ENCODE results near the gene RDM1. TPM values are rescaled to one million over a fixed set of nuclear protein-coding genes. Genes with fewer than 3 reads are reported as not detected.

The RDM1 gene
- total RNA-seq, 2 donors from 2014 or later = not detected

- no peak overlapping the region for H3K4me3 Mint-ChIP-seq
- no peaks in the 10 kb centered on the region for H3K27me3 Mint-ChIP-seq
- ATAC-seq (no peak), DNase-seq (no peak)
- H3K9me3 ChIP-seq (ENCODE audit: control insufficient read depth, low read length, poor library complexity, severe bottlenecking) = no peaks in the 10 kb centered on the region
- no peaks in the 10 kb centered on the region for H3K36me3 Mint-ChIP-seq (ENCODE audit: low read depth)
- peaks cover 12% of the 10 kb centered on the region for H3K4me1 Mint-ChIP-seq
- H3K27ac Mint-ChIP-seq = peak overlapping the region; percentile 39
Measured at GRCh38 chr17:35889818-35890773, 40.5 kb downstream of the RDM1 start.

GRCh38 chr17:35889241-35889640 lies 41.3 kb downstream of the RDM1 start:
- H3K4me1 Mint-ChIP-seq = peaks cover 12% of the 10 kb centered on the region
- no peak for ATAC-seq
- H3K27ac Mint-ChIP-seq = no peak overlapping the region
- H3K27me3 Mint-ChIP-seq = no peaks in the 10 kb centered on the region
- H3K9me3 ChIP-seq (ENCODE audit: control insufficient read depth, low read length, poor library complexity, severe bottlenecking) = no peaks in the 10 kb centered on the region
- no peaks in the 10 kb centered on the region for H3K36me3 Mint-ChIP-seq (ENCODE audit: low read depth)
- no peak for DNase-seq
- H3K4me3 Mint-ChIP-seq = no peak overlapping the region

GRCh38 chr17:35879773-35880654 lies 50.6 kb downstream of the RDM1 start, which contains the start of gene CCL5:
Gene CCL5 (minus strand): TSS chr17:35880360.
- peaks cover 5% of the 10 kb centered on the region for H3K27me3 Mint-ChIP-seq
- H3K4me3 Mint-ChIP-seq = peak within 1 kb of the TSS; percentile 81
- H3K36me3 Mint-ChIP-seq (ENCODE audit: low read depth) = no peaks in the 10 kb centered on the region
- DNase-seq (no peak), ATAC-seq (peak; percentile 64)
- peaks cover 17% of the 10 kb centered on the region for H3K4me1 Mint-ChIP-seq
- H3K27ac Mint-ChIP-seq = peak within 1 kb of the TSS; percentile 32
- no peaks in the 10 kb centered on the region for H3K9me3 ChIP-seq (ENCODE audit: control insufficient read depth, low read length, poor library complexity, severe bottlenecking)

- no peaks in the 10 kb centered on the region for H3K9me3 ChIP-seq (ENCODE audit: control insufficient read depth, low read length, poor library complexity, severe bottlenecking)
- Mint-ChIP-seq H3K27ac (peak overlapping the region; percentile 85), H3K4me3 (no peak overlapping the region), H3K27me3 (peaks cover 5% of the 10 kb centered on the region), H3K4me1 (peaks cover 17% of the 10 kb centered on the region), H3K36me3 (ENCODE audit: low read depth) (no peaks in the 10 kb centered on the region)
- DNase-seq = no peak
- ATAC-seq = no peak
Measured at GRCh38 chr17:35878361-35878760, 52.2 kb downstream of the RDM1 start.

- Mint-ChIP-seq H3K27me3 (peaks cover 5% of the 10 kb centered on the region), H3K4me3 (peak overlapping the region; percentile 43), H3K36me3 (ENCODE audit: low read depth) (no peaks in the 10 kb centered on the region), H3K27ac (peak overlapping the region; percentile 85), H3K4me1 (peaks cover 17% of the 10 kb centered on the region)
- no peaks in the 10 kb centered on the region for H3K9me3 ChIP-seq (ENCODE audit: control insufficient read depth, low read length, poor library complexity, severe bottlenecking)
- DNase-seq (no peak), ATAC-seq (no peak)
Measured at GRCh38 chr17:35877345-35878029, 53.1 kb downstream of the RDM1 start.

GRCh38 chr17:35876534-35876933 lies 54.0 kb downstream of the RDM1 start:
- Mint-ChIP-seq H3K27me3 (peaks cover 5% of the 10 kb centered on the region), H3K27ac (peak overlapping the region; percentile 17), H3K4me3 (peak overlapping the region; percentile 56), H3K36me3 (ENCODE audit: low read depth) (no peaks in the 10 kb centered on the region), H3K4me1 (peaks cover 20% of the 10 kb centered on the region)
- no peaks in the 10 kb centered on the region for H3K9me3 ChIP-seq (ENCODE audit: control insufficient read depth, low read length, poor library complexity, severe bottlenecking)
- ATAC-seq (no peak), DNase-seq (no peak)

- Mint-ChIP-seq H3K4me1 (peaks cover 20% of the 10 kb centered on the region), H3K27ac (peak overlapping the region; percentile 17), H3K36me3 (ENCODE audit: low read depth) (no peaks in the 10 kb centered on the region), H3K4me3 (no peak overlapping the region), H3K27me3 (peaks cover 5% of the 10 kb centered on the region)
- no peaks in the 10 kb centered on the region for H3K9me3 ChIP-seq (ENCODE audit: control insufficient read depth, low read length, poor library complexity, severe bottlenecking)
- DNase-seq (no peak), ATAC-seq (no peak)
Measured at GRCh38 chr17:35875800-35876139, 54.8 kb downstream of the RDM1 start.

- Mint-ChIP-seq H3K27ac (peak overlapping the region; percentile 17), H3K4me1 (peaks cover 15% of the 10 kb centered on the region), H3K36me3 (ENCODE audit: low read depth) (no peaks in the 10 kb centered on the region), H3K27me3 (peaks cover 5% of the 10 kb centered on the region), H3K4me3 (no peak overlapping the region)
- DNase-seq (no peak), ATAC-seq (no peak)
- no peaks in the 10 kb centered on the region for H3K9me3 ChIP-seq (ENCODE audit: control insufficient read depth, low read length, poor library complexity, severe bottlenecking)
Measured at GRCh38 chr17:35875072-35875799, 55.3 kb downstream of the RDM1 start.

- H3K9me3 ChIP-seq (ENCODE audit: control insufficient read depth, low read length, poor library complexity, severe bottlenecking) = no peaks in the 10 kb centered on the region
- no peaks in the 10 kb centered on the region for H3K36me3 Mint-ChIP-seq (ENCODE audit: low read depth)
- no peak overlapping the region for H3K4me3 Mint-ChIP-seq
- peaks cover 15% of the 10 kb centered on the region for H3K4me1 Mint-ChIP-seq
- DNase-seq (no peak), ATAC-seq (no peak)
- no peak overlapping the region for H3K27ac Mint-ChIP-seq
- peaks cover 5% of the 10 kb centered on the region for H3K27me3 Mint-ChIP-seq
Measured at GRCh38 chr17:35872196-35872980, 58.2 kb downstream of the RDM1 start.

GRCh38 chr17:35870906-35871819 lies 59.4 kb downstream of the RDM1 start:
- no peaks in the 10 kb centered on the region for H3K36me3 Mint-ChIP-seq (ENCODE audit: low read depth)
- ATAC-seq (peak; percentile 69), DNase-seq (no peak)
- no peak overlapping the region for H3K4me3 Mint-ChIP-seq
- peaks cover 11% of the 10 kb centered on the region for H3K4me1 Mint-ChIP-seq
- no peaks in the 10 kb centered on the region for H3K27me3 Mint-ChIP-seq
- H3K9me3 ChIP-seq (ENCODE audit: control insufficient read depth, low read length, poor library complexity, severe bottlenecking) = no peaks in the 10 kb centered on the region
- peak overlapping the region; percentile 76 for H3K27ac Mint-ChIP-seq

GRCh38 chr17:35868737-35869136 lies 61.8 kb downstream of the RDM1 start, which contains the start of gene HEATR9:
Gene HEATR9 (minus strand): TSS chr17:35868891. CDS start chr17:35868742, 149 bp downstream.
- DNase-seq = no peak
- no peaks in the 10 kb centered on the region for H3K27me3 Mint-ChIP-seq
- H3K27ac Mint-ChIP-seq = no peak within 1 kb of the TSS
- no peak for ATAC-seq
- peaks cover 15% of the 10 kb centered on the region for H3K4me1 Mint-ChIP-seq
- no peaks in the 10 kb centered on the region for H3K36me3 Mint-ChIP-seq (ENCODE audit: low read depth)
- H3K4me3 Mint-ChIP-seq = no peak within 1 kb of the TSS
- no peaks in the 10 kb centered on the region for H3K9me3 ChIP-seq (ENCODE audit: control insufficient read depth, low read length, poor library complexity, severe bottlenecking)

All from T-helper 17 cell (primary cell).